ENCODE data around the gene NRIP2.

DNA sequence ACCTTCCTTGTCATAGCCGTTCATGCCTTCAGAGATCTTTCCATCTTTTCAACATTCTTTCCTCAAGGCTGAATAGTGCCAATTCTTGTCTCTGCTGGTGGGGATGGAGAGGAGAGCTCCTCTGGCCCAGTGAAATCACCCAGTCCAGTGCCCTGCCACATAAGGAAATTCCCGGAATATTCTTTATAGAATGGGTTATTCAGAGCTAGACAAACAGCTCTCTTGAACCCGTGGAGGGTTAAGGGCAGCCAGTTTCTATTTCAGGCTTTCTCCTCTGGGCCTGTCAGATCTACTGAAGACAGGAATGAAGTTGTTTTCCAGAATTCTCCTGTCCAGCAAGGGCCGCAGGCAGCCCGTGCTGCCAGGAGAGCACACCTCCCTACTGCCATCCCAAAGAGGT is 8.1 kb upstream of the NRIP2 start:
- no peak for TF ChIP-seq POLR2A (IDR thresholded peaks at IDR 0.05; ENCODE audit: low read depth, low read length)
- no peak for TF ChIP-seq TAF1 (IDR thresholded peaks at IDR 0.05; ENCODE audit: borderline replicate concordance, low read depth, low read length)
- no peak for TF ChIP-seq POLR2AphosphoS5 (IDR thresholded peaks at IDR 0.05; ENCODE audit: low read depth, low read length)

All from GM12892 (cell line).